H1 (cell line): Measurements from ENCODE around the gene MAGI2. TPM values are rescaled to one million over a fixed set of nuclear protein-coding genes. Genes with fewer than 3 reads are reported as not detected.

Experiments used
- CTCF ChIA-PET: fragments of 300-600 bp; sonication (Branson Sonifier 250); formaldehyde crosslinking; loops from one replicate; lab custom pipeline; 2021; ENCODE audit not compliant: partially characterized antibody; lab: Charles Lee
- POLR2A ChIA-PET: fragments of 300-600 bp; sonication (Branson Sonifier 250); formaldehyde crosslinking; loops from one replicate; lab custom pipeline; 2021; ENCODE audit warnings: inconsistent platforms; ENCODE audit not compliant: partially characterized antibody; lab: Charles Lee
- DNase-seq, 2 experiments: peaks; one replicate each; pipeline versions ENCODE4 v3.0.0 to v3.0.0-alpha.2; 2010 to 2022; ENCODE audit warnings: low spot score in 2 of 2, low read depth in 1 of 2, mixed read lengths in 1 of 2
- FAIRE-seq: peaks from 2 replicates; lab custom pipeline; 2011; peaks lifted over from hg19 to GRCh38; lab: Jason Lieb, UNC
- H2AFZ ChIP-seq: 2 replicates; pipeline ENCODE4 v1.8.1; 2012; ENCODE audit warnings: low read length, inconsistent platforms
- H2AK5ac ChIP-seq: 2 replicates; pipeline ENCODE4 v1.6.1; 2013; ENCODE audit warnings: low read depth, low read length
- H2BK120ac ChIP-seq: replicated peaks from 2 replicates; pipeline ENCODE3; 2013; ENCODE audit warnings: low read depth, low read length, inconsistent platforms
- H2BK12ac ChIP-seq: 2 replicates; pipeline ENCODE4 v1.6.1; 2013; ENCODE audit warnings: low read depth, low read length
- H2BK15ac ChIP-seq: 2 replicates; pipeline ENCODE4 v1.6.1; 2013; ENCODE audit warnings: low read length
- H2BK20ac ChIP-seq: 2 replicates; pipeline ENCODE4 v1.6.1; 2013; ENCODE audit warnings: low read length
- H2BK5ac ChIP-seq: 2 replicates; pipeline ENCODE4 v1.6.1; 2013; ENCODE audit warnings: low read depth, low read length
- H3K14ac ChIP-seq: 2 replicates; pipeline ENCODE4 v1.6.1; 2013; ENCODE audit warnings: inconsistent platforms; ENCODE audit not compliant: insufficient read length
- H3K18ac ChIP-seq: 2 replicates; pipeline ENCODE4 v1.6.1; 2013; ENCODE audit warnings: low read length; ENCODE audit errors: extremely low read depth
- H3K23ac ChIP-seq: 2 replicates; pipeline ENCODE4 v1.6.1; 2013; ENCODE audit warnings: inconsistent platforms; ENCODE audit not compliant: insufficient read length
- H3K23me2 ChIP-seq: 2 replicates; pipeline ENCODE4 v1.6.1; 2013; ENCODE audit warnings: low read depth, low read length
- H3K27ac ChIP-seq: 2 replicates; pipeline ENCODE4 v1.6.1; 2011; ENCODE audit warnings: low read depth, low read length, inconsistent platforms
- H3K27me3 ChIP-seq, 4 experiments: replicated peaks in 1 of 4; 1 replicate in 1 of 4; 2 replicates in 3 of 4; pipeline versions ENCODE4 v1.6.1 to v1.8.1; 2011 to 2013; ENCODE audit warnings: low read length in 3 of 4, mild to moderate bottlenecking in 3 of 4, inconsistent platforms in 2 of 4, mixed read lengths in 2 of 4, moderate library complexity in 1 of 4; ENCODE audit not compliant: control insufficient read depth in 3 of 4, insufficient read depth in 3 of 4; ENCODE audit errors: extremely low read depth in 1 of 4
- H3K36me3 ChIP-seq, 4 experiments: 2 replicates each; pipeline versions ENCODE4 v1.6.1 to v1.8.1; 2011 to 2013; ENCODE audit warnings: mild to moderate bottlenecking in 4 of 4, low read length in 3 of 4, moderate library complexity in 2 of 4, control low read depth in 1 of 4, inconsistent platforms in 1 of 4; ENCODE audit not compliant: insufficient read depth in 4 of 4, control insufficient read depth in 2 of 4
- H3K4ac ChIP-seq: replicated peaks from 2 replicates; pipeline ENCODE3; 2013; ENCODE audit warnings: low read length, low read depth, mixed read lengths, inconsistent platforms; ENCODE audit not compliant: insufficient read length
- H3K4me1 ChIP-seq, 4 experiments: replicated peaks in 1 of 4; 1 replicate in 1 of 4; 2 replicates in 3 of 4; pipeline versions ENCODE4 v1.6.1 to v1.8.1; 2011 to 2013; ENCODE audit warnings: low read length in 3 of 4, inconsistent platforms in 2 of 4, mixed read lengths in 1 of 4; ENCODE audit not compliant: insufficient read depth in 4 of 4, control insufficient read depth in 3 of 4
- H3K4me2 ChIP-seq, 2 experiments: 2 replicates each; pipeline versions ENCODE4 v1.6.1 to v1.8.1; 2011 to 2013; ENCODE audit warnings: low read depth in 2 of 2, low read length in 2 of 2, control low read depth in 1 of 2, inconsistent platforms in 1 of 2, mild to moderate bottlenecking in 1 of 2; ENCODE audit not compliant: insufficient read depth in 1 of 2
- H3K4me3 ChIP-seq, 4 experiments: fragments of 200-600, 300-600 bp in 1 of 4; sonication (generic), shearing (Covaris generic), sonication (Bioruptor Twin) in 1 of 4; 2 replicates each; pipeline versions ENCODE4 v1.5.1 to v1.8.1; 2011 to 2016; ENCODE audit warnings: low read length in 4 of 4, low read depth in 3 of 4, control low read depth in 2 of 4, inconsistent platforms in 2 of 4, mild to moderate bottlenecking in 2 of 4, mixed read lengths in 1 of 4, moderate library complexity in 1 of 4; ENCODE audit not compliant: insufficient read depth in 2 of 4; ENCODE audit errors: extremely low read depth in 1 of 4
- H3K56ac ChIP-seq: replicated peaks from 2 replicates; pipeline ENCODE3; 2013; ENCODE audit warnings: low read depth, mild to moderate bottlenecking, mixed read lengths, low read length, inconsistent platforms; ENCODE audit not compliant: insufficient read length
- H3K79me1 ChIP-seq: 2 replicates; pipeline ENCODE4 v1.6.1; 2013; ENCODE audit warnings: low read depth, low read length, control low read depth
- H3K79me2 ChIP-seq, 2 experiments: 2 replicates each; pipeline versions ENCODE4 v1.6.1 to v1.8.1; 2012 to 2013; ENCODE audit warnings: low read length in 2 of 2, mild to moderate bottlenecking in 2 of 2, inconsistent platforms in 1 of 2; ENCODE audit not compliant: insufficient read depth in 2 of 2, control insufficient read depth in 1 of 2
- H3K9ac ChIP-seq, 4 experiments: replicated peaks in 1 of 4; 1 replicate in 1 of 4; 2 replicates in 3 of 4; pipeline versions ENCODE4 v1.6.1 to v1.8.1; 2011 to 2013; ENCODE audit warnings: low read depth in 3 of 4, low read length in 3 of 4, control low read depth in 2 of 4, mild to moderate bottlenecking in 2 of 4, moderate library complexity in 2 of 4, inconsistent platforms in 1 of 4; ENCODE audit errors: extremely low read depth in 1 of 4
- H3K9me3 ChIP-seq, 2 experiments: 2 replicates each; pipeline versions ENCODE4 v1.6.1 to v1.8.1; 2012 to 2013; ENCODE audit warnings: mild to moderate bottlenecking in 2 of 2, moderate library complexity in 2 of 2, control low read depth in 1 of 2, inconsistent platforms in 1 of 2, low read depth in 1 of 2, low read length in 1 of 2, mixed read lengths in 1 of 2; ENCODE audit not compliant: insufficient read depth in 2 of 2
- H4K20me1 ChIP-seq, 2 experiments: replicated peaks in 1 of 2; 2 replicates each; pipeline versions ENCODE3 to v1.8.1; 2011 to 2013; ENCODE audit warnings: inconsistent platforms in 2 of 2, low read length in 2 of 2, mild to moderate bottlenecking in 1 of 2; ENCODE audit not compliant: insufficient read depth in 2 of 2, control insufficient read depth in 1 of 2
- H4K5ac ChIP-seq: 2 replicates; pipeline ENCODE4 v1.6.1; 2013; ENCODE audit warnings: low read length, low read depth, mixed read lengths, inconsistent platforms; ENCODE audit not compliant: insufficient read length
- H4K8ac ChIP-seq: 2 replicates; pipeline ENCODE4 v1.8.0; 2013; ENCODE audit warnings: mild to moderate bottlenecking, moderate library complexity, low read length, inconsistent platforms; ENCODE audit not compliant: insufficient read depth; ENCODE audit errors: extremely low read depth
- H4K91ac ChIP-seq: replicated peaks from 2 replicates; pipeline ENCODE3; 2013; ENCODE audit warnings: low read length, mixed read lengths, inconsistent platforms; ENCODE audit not compliant: insufficient read length
- CHD1 ChIP-seq: IDR thresholded peaks from 2 replicates; pipeline ENCODE4 v1.6.1; 2012; ENCODE audit warnings: low read depth, low read length, improper control_type of control experiment
- CHD2 ChIP-seq: IDR thresholded peaks from 2 replicates; pipeline ENCODE4 v1.6.1; 2012; ENCODE audit warnings: low read length, improper control_type of control experiment
- CREB1 ChIP-seq: IDR thresholded peaks from 2 replicates; pipeline ENCODE4 v1.6.1; 2012; ENCODE audit warnings: inconsistent platforms
- EGR1 ChIP-seq: IDR thresholded peaks from 2 replicates; pipeline ENCODE4 v1.6.1; 2011; ENCODE audit warnings: low read depth, low read length, borderline replicate concordance
- JUND ChIP-seq: IDR thresholded peaks from 2 replicates; pipeline ENCODE4 v1.6.1; 2011; ENCODE audit warnings: mild to moderate bottlenecking, improper control_type of control experiment, low read length
- NANOG ChIP-seq: IDR thresholded peaks from 2 replicates; pipeline ENCODE4 v1.6.1; 2011; ENCODE audit warnings: low read length, low read depth, mild to moderate bottlenecking, inconsistent platforms; ENCODE audit not compliant: insufficient read depth, poor library complexity, severe bottlenecking
- POLR2A ChIP-seq, 2 experiments: IDR thresholded peaks; 1 replicate in 1 of 2; 2 replicates in 1 of 2; pipeline ENCODE4 v1.6.1; 2011; ENCODE audit warnings: low read depth in 2 of 2, low read length in 2 of 2, mild to moderate bottlenecking in 2 of 2; ENCODE audit errors: control extremely low read depth in 1 of 2
- SIRT6 ChIP-seq: IDR thresholded peaks from one replicate; pipeline ENCODE4 v1.7.1; 2012; ENCODE audit warnings: low read length, inconsistent platforms
- TCF12 ChIP-seq: IDR thresholded peaks from 2 replicates; pipeline ENCODE4 v1.6.1; 2011; ENCODE audit warnings: low read depth, mild to moderate bottlenecking, low read length
- WGBS, 2 experiments: shearing (Covaris generic) in 1 of 2; methylation state at CpG; one replicate each; pipeline versions ENCODE4 v1.1.6 to v1.1.7; 2013 to 2015; ENCODE audit warnings: low lambda C conversion rate in 2 of 2, mixed read lengths in 2 of 2, inconsistent platforms in 1 of 2, low coverage in 1 of 2, missing lambda C conversion rate in 1 of 2; ENCODE audit not compliant: insufficient replicate concordance in 2 of 2, insufficient coverage in 1 of 2, insufficient read length in 1 of 2; ENCODE audit errors: extremely low coverage in 1 of 2, missing lambda C conversion rate in 1 of 2; 5-methylcytosine and 5-hydroxymethylcytosine counted together
- polyA plus RNA-seq, 7 experiments: library from polyadenylated mRNA; depleted of rRNA in 3 of 7; stranded (reverse) in 5 of 7; unstranded in 2 of 7; fragments of >200 nt in 5 of 7; fragments of 200-250 nt in 2 of 7; gene quantifications; 1 replicate in 5 of 7; 2 replicates in 1 of 7; 4 replicates in 1 of 7; pipeline versions ENCODE4 v1.2.1 to v1.2.3, GENCODE V29; 2011 to 2013; ENCODE audit warnings: missing spikeins in 2 of 7, mixed read lengths in 2 of 7
- total RNA-seq: library from RNA; stranded (reverse); fragmentation: NEBNext Ultra II Directional; extraction: Animal tissue kit (Norgen Biotek cat#: 25700); gene quantifications from 2 replicates; pipeline ENCODE4 v1.2.1, GENCODE V29; 2021
- TF ChIP-seq, protein P1 (sequence below): IDR thresholded peaks from 2 replicates; pipeline ENCODE4 v1.6.1; 2012; ENCODE audit warnings: inconsistent platforms

MAGI2 gene
- total and polyA plus RNA-seq, 2 of the 8 experiments (the other 6 are each of a cell fraction or from before 2014, with no cell fraction given): 6.0 to 27.3 TPM

DNA sequence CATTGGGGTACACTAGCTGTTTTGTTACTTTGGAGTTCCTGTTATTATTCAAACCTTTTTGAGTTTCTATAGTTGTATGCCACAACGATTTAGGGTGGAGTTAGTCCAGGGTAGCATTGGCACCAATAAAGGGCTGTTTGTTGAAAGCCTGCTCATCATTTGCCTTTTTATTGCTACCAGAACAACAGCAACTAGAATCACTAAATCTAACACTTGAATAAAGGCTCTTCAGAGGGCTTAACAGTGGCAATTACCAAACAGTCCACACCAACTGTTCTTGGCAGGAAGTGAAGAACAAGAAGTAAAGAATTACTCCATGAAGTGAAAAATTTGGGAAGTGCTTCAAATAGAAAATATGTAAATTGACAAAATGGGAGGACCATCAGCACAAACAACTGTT, 1033.5 kb downstream of the MAGI2 start:
- Histone ChIP-seq H4K5ac (no peak overlapping the region), H2BK20ac (no peak overlapping the region), H4K91ac (no peak overlapping the region), H2AK5ac (no peak overlapping the region), H3K14ac (no peak overlapping the region), H3K79me2 (no peaks in the 10 kb centered on the region), H3K9ac (no peak overlapping the region), H2BK5ac (no peak overlapping the region)
- TF ChIP-seq CREB1 (no peak), EGR1 (no peak), CHD2 (no peak), CHD1 (no peak), TCF12 (no peak), JUND (no peak), POLR2A (IDR thresholded peaks at IDR 0.05; ENCODE audit: control extremely low read depth in 1 of 2, low read depth in 2 of 2, low read length in 2 of 2) (no peak), NANOG (no peak), SIRT6 (no peak)
- TF ChIP-seq, protein P1, sequence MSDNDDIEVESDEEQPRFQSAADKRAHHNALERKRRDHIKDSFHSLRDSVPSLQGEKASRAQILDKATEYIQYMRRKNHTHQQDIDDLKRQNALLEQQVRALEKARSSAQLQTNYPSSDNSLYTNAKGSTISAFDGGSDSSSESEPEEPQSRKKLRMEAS: no peak
- TF ChIP-seq, all 59 proteins: peak for 0
- no peaks in the 10 kb centered on the region for H4K20me1 ChIP-seq
- no peak overlapping the region for H3K4me3 ChIP-seq
- WGBS, 2 experiments: 83% methylated on average over 1 of the region's 1 CpG; no CpG with 5 or more reads in 1 of the 2 experiments
- H3K9me3 ChIP-seq: no peaks in the 10 kb centered on the region; a peak in 1 of 4 replicates
- H3K79me1 ChIP-seq: no peaks in the 10 kb centered on the region
- H2BK120ac ChIP-seq: no peak overlapping the region
- H2BK15ac ChIP-seq: no peak overlapping the region
- no peaks in the 10 kb centered on the region for H3K23me2 ChIP-seq
- peaks cover 0 to 5% (median 0%) of the 10 kb centered on the region in 4 experiments; a peak in 1 of 8 replicates for H3K36me3 ChIP-seq
- H3K18ac ChIP-seq: no peak overlapping the region
- H3K23ac ChIP-seq: no peak overlapping the region
- H3K4me2 ChIP-seq: no peak overlapping the region
- H3K27me3 ChIP-seq: no peaks in the 10 kb centered on the region; a peak in 1 of 7 replicates
- POLR2A ChIA-PET: no interaction called here
- peaks cover 0 to 4% (median 0%) of the 10 kb centered on the region in 4 experiments; a peak in 1 of 7 replicates for H3K4me1 ChIP-seq
- no peak overlapping the region for H3K27ac ChIP-seq
- no peak overlapping the region for H4K8ac ChIP-seq
- no peak overlapping the region for H3K4ac ChIP-seq
- CTCF ChIA-PET: no interaction called here
- no peak for FAIRE-seq
- no peak overlapping the region for H2AFZ ChIP-seq
- H2BK12ac ChIP-seq: no peak overlapping the region
- no peak overlapping the region for H3K56ac ChIP-seq
- DNase-seq: no peak
